Measurements from ENCODE around the gene GRIK3. TPM values are rescaled to one million over a fixed set of nuclear protein-coding genes. Genes with fewer than 3 reads are reported as not detected.
A peak's percentile ranks its signal among the peaks of the same experiment; 100 is the strongest.

GRIK3 gene
- polyA plus RNA-seq, 4 donors: 0.48 to 3.8 (median 3.2) TPM

GRCh38 chr1:36864182-36864822 lies 170.0 kb downstream of the GRIK3 start:
- DNase-seq (ENCODE audit: low read depth in 4 of 4, low spot score in 3 of 4): no peak

GRCh38 chr1:36863500-36863899 lies 170.8 kb downstream of the GRIK3 start:
- no peak for DNase-seq (ENCODE audit: low read depth in 4 of 4, low spot score in 3 of 4)

GRCh38 chr1:36863061-36863460 lies 171.3 kb downstream of the GRIK3 start:
- DNase-seq (ENCODE audit: low read depth in 4 of 4, low spot score in 3 of 4): no peak

- no peak for DNase-seq (ENCODE audit: low read depth in 4 of 4, low spot score in 3 of 4)
Measured at GRCh38 chr1:36861375-36861774, 172.9 kb downstream of the GRIK3 start.

GRCh38 chr1:36859926-36860325 lies 174.4 kb downstream of the GRIK3 start:
- no peak for DNase-seq (ENCODE audit: low read depth in 4 of 4, low spot score in 3 of 4)

GRCh38 chr1:36858981-36859380 lies 175.3 kb downstream of the GRIK3 start:
- no peak for DNase-seq (ENCODE audit: low read depth in 4 of 4, low spot score in 3 of 4)

- DNase-seq (ENCODE audit: low read depth in 4 of 4, low spot score in 3 of 4): no peak
Measured at GRCh38 chr1:36858553-36858952, 175.8 kb downstream of the GRIK3 start.

GRCh38 chr1:36857754-36858153 lies 176.6 kb downstream of the GRIK3 start:
- DNase-seq (ENCODE audit: low read depth in 4 of 4, low spot score in 3 of 4): no peak

- no peak for DNase-seq (ENCODE audit: low read depth in 4 of 4, low spot score in 3 of 4)
Measured at GRCh38 chr1:36855699-36856494, 178.4 kb downstream of the GRIK3 start.

GRCh38 chr1:36853638-36854037 lies 180.7 kb downstream of the GRIK3 start:
- DNase-seq (ENCODE audit: low read depth in 4 of 4, low spot score in 3 of 4): no peak

- no peak for DNase-seq (ENCODE audit: low read depth in 4 of 4, low spot score in 3 of 4)
Measured at GRCh38 chr1:36852586-36852985, 181.7 kb downstream of the GRIK3 start.

- DNase-seq (ENCODE audit: low read depth in 4 of 4, low spot score in 3 of 4): no peak
Measured at GRCh38 chr1:36851595-36851994, 182.7 kb downstream of the GRIK3 start.

- no peak for DNase-seq (ENCODE audit: low read depth in 4 of 4, low spot score in 3 of 4)
Measured at GRCh38 chr1:36851087-36851486, 183.2 kb downstream of the GRIK3 start.

GRCh38 chr1:36849956-36850355 lies 184.4 kb downstream of the GRIK3 start:
- DNase-seq (ENCODE audit: low read depth in 4 of 4, low spot score in 3 of 4): peak in 1 of 4 donors; percentile 17

GRCh38 chr1:36847761-36848160 lies 186.6 kb downstream of the GRIK3 start:
- DNase-seq (ENCODE audit: low read depth in 4 of 4, low spot score in 3 of 4): no peak

GRCh38 chr1:36847186-36847585 lies 187.1 kb downstream of the GRIK3 start:
- no peak for DNase-seq (ENCODE audit: low read depth in 4 of 4, low spot score in 3 of 4)

- DNase-seq (ENCODE audit: low read depth in 4 of 4, low spot score in 3 of 4): no peak
Measured at GRCh38 chr1:36846357-36846756, 188.0 kb downstream of the GRIK3 start.

GRCh38 chr1:36845802-36846201 lies 188.5 kb downstream of the GRIK3 start:
- DNase-seq (ENCODE audit: low read depth in 4 of 4, low spot score in 3 of 4): no peak

GRCh38 chr1:36844917-36845316 lies 189.4 kb downstream of the GRIK3 start:
- DNase-seq (ENCODE audit: low read depth in 4 of 4, low spot score in 3 of 4): no peak

GRCh38 chr1:36843906-36844610 lies 190.3 kb downstream of the GRIK3 start:
- DNase-seq (ENCODE audit: low read depth in 4 of 4, low spot score in 3 of 4): no peak

- DNase-seq (ENCODE audit: low read depth in 4 of 4, low spot score in 3 of 4): no peak
Measured at GRCh38 chr1:36843027-36843426, 191.3 kb downstream of the GRIK3 start.

GRCh38 chr1:36842448-36842847 lies 191.9 kb downstream of the GRIK3 start:
- DNase-seq (ENCODE audit: low read depth in 4 of 4, low spot score in 3 of 4): no peak
